Prostate gland (tissue), 2 donors: Measurements from ENCODE around the gene CLEC16A.

Source experiments
- POLR2A ChIP-seq: fragments of 450-650 bp; IDR thresholded peaks from one replicate; pipeline ENCODE4 v1.6.1; 2016; ENCODE audit warnings: antibody characterized with exemption, mild to moderate bottlenecking
- POLR2AphosphoS5 ChIP-seq: sonication (generic); formaldehyde crosslinking; IDR thresholded peaks from one replicate; pipeline ENCODE4 v1.6.1; 2017; ENCODE audit warnings: antibody characterized with exemption
- TF ChIP-seq, protein P1 (sequence below), 4 experiments: fragments of 200-600 bp in 2 of 4; fragments of 450-650 bp in 2 of 4; sonication (generic) in 2 of 4; IDR thresholded peaks; 1 replicate in 3 of 4; 2 replicates in 1 of 4; pipeline ENCODE4 v1.5.1; 2016 to 2019; ENCODE audit warnings: antibody characterized with exemption in 4 of 4, mild to moderate bottlenecking in 2 of 4, moderate library complexity in 2 of 4

DNA sequence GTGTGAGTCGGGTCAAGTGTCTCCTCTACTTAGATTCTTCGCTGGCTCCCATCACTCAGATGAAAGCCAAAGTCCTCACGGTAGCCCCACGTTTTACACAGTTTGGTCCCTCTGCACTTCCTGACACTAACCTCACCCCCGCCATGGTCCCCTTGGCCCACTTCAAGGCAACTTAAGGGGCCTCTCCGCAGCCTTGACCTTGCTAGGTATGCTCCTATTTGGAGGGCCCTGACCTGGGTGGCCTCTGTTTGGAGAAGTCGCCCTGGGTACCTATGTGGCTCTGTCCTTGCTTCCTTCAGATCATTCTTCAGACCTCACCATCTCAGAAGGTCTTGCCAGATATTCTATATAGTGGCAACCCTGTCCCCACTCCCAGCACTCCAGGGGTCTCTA is 201.5 kb downstream of the CLEC16A start:
- TF ChIP-seq, protein P1, sequence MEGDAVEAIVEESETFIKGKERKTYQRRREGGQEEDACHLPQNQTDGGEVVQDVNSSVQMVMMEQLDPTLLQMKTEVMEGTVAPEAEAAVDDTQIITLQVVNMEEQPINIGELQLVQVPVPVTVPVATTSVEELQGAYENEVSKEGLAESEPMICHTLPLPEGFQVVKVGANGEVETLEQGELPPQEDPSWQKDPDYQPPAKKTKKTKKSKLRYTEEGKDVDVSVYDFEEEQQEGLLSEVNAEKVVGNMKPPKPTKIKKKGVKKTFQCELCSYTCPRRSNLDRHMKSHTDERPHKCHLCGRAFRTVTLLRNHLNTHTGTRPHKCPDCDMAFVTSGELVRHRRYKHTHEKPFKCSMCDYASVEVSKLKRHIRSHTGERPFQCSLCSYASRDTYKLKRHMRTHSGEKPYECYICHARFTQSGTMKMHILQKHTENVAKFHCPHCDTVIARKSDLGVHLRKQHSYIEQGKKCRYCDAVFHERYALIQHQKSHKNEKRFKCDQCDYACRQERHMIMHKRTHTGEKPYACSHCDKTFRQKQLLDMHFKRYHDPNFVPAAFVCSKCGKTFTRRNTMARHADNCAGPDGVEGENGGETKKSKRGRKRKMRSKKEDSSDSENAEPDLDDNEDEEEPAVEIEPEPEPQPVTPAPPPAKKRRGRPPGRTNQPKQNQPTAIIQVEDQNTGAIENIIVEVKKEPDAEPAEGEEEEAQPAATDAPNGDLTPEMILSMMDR (IDR thresholded peaks at IDR 0.05), result no peak
- TF ChIP-seq POLR2A, result no peak
- no peak for TF ChIP-seq POLR2AphosphoS5
